Hindlimb muscle (tissue), 1 donor: ENCODE measurements around the gene CCT6B. TPM values are rescaled to one million over a fixed set of nuclear protein-coding genes. Genes with fewer than 3 reads are reported as not detected.
"Not testable (repeated sequence)": the region's sequence is repeated elsewhere in the genome, so short reads cannot be mapped to it uniquely, and the experiment has no call there.

Source experiments
- DNase-seq: peaks from one replicate; pipeline ENCODE4 v3.0.0-alpha.2; 2013
- polyA plus RNA-seq: library from polyadenylated mRNA; unstranded; fragments of 120-200 nt; gene quantifications from one replicate; pipeline ENCODE4 v1.2.1, GENCODE V29; 2013; ENCODE audit not compliant: insufficient read length

CCT6B gene
- polyA plus RNA-seq, 1 donor = 1.7 TPM

- no peak for DNase-seq
Measured at GRCh38 chr17:34979650-34980352, 18.5 kb upstream of the CCT6B start.

GRCh38 chr17:34979153-34979552, 17.9 kb upstream of the CCT6B start:
- no peak for DNase-seq

- no peak for DNase-seq
Measured at GRCh38 chr17:34974794-34975785, 13.8 kb upstream of the CCT6B start.

- DNase-seq = no peak
Measured at GRCh38 chr17:34974179-34974578, 12.9 kb upstream of the CCT6B start.

GRCh38 chr17:34958438-34958837, 2.8 kb downstream of the CCT6B start:
- no peak for DNase-seq

- DNase-seq = not testable (repeated sequence)
Measured at GRCh38 chr17:34950780-34951179, 10.5 kb downstream of the CCT6B start.

- DNase-seq = no peak
Measured at GRCh38 chr17:34930283-34930682, 31.0 kb downstream of the CCT6B start.

GRCh38 chr17:34926661-34927060, 34.6 kb downstream of the CCT6B start:
- DNase-seq = no peak

- DNase-seq = no peak
Measured at GRCh38 chr17:34920676-34921075, 40.6 kb downstream of the CCT6B start.

- no peak for DNase-seq
Measured at GRCh38 chr17:34917381-34917780, 43.9 kb downstream of the CCT6B start.

- no peak for DNase-seq
Measured at GRCh38 chr17:34916120-34916519, 45.1 kb downstream of the CCT6B start.

GRCh38 chr17:34913001-34913400, 48.3 kb downstream of the CCT6B start:
- no peak for DNase-seq

- DNase-seq = no peak
Measured at GRCh38 chr17:34909040-34909439, 52.2 kb downstream of the CCT6B start.

- DNase-seq = no peak
Measured at GRCh38 chr17:34902831-34903547, 58.3 kb downstream of the CCT6B start.

GRCh38 chr17:34899643-34900291, 61.5 kb downstream of the CCT6B start:
- no peak for DNase-seq

GRCh38 chr17:34895383-34895782, 65.9 kb downstream of the CCT6B start:
- DNase-seq = no peak

- DNase-seq = no peak
Measured at GRCh38 chr17:34894964-34895363, 66.3 kb downstream of the CCT6B start.

- DNase-seq = no peak
Measured at GRCh38 chr17:34892461-34893249, 68.6 kb downstream of the CCT6B start.

GRCh38 chr17:34886831-34887230, 74.4 kb downstream of the CCT6B start:
- DNase-seq = no peak

GRCh38 chr17:34885076-34885475, 76.2 kb downstream of the CCT6B start:
- DNase-seq = no peak

- no peak for DNase-seq
Measured at GRCh38 chr17:34884597-34884996, 76.7 kb downstream of the CCT6B start.
